OCI-LY1 (cell line): ENCODE measurements around the gene NBEAL1.

Experiments
- H2AFZ ChIP-seq: fragments of 200-600 bp; sonication (generic), shearing (Covaris generic); 2 replicates; pipeline ENCODE4 v1.6.0; 2014; ENCODE audit warnings: antibody characterized with exemption, mild to moderate bottlenecking, low read length
- H3F3A ChIP-seq: fragments of 200-600 bp; sonication (generic), shearing (Covaris generic); 2 replicates; pipeline ENCODE4 v1.6.0; 2014; ENCODE audit warnings: mild to moderate bottlenecking, antibody characterized with exemption, low read length, moderate library complexity; ENCODE audit not compliant: insufficient read depth
- H3K27ac ChIP-seq: fragments of 200-600 bp; sonication (generic); 2 replicates; pipeline ENCODE4 v1.5.1; 2014; ENCODE audit warnings: low read length, mixed run types, mild to moderate bottlenecking, low read depth; ENCODE audit not compliant: poor library complexity, severe bottlenecking
- H3K27me3 ChIP-seq: fragments of 200-600 bp; sonication (generic); 2 replicates; pipeline ENCODE4 v1.6.0; 2014; ENCODE audit warnings: antibody characterized with exemption, mild to moderate bottlenecking, low read length, moderate library complexity; ENCODE audit not compliant: insufficient read depth
- H3K36me3 ChIP-seq: fragments of 200-600 bp; sonication (generic); 2 replicates; pipeline ENCODE4 v1.6.1; 2014; ENCODE audit warnings: mild to moderate bottlenecking, antibody characterized with exemption, low read length, moderate library complexity, mixed read lengths; ENCODE audit not compliant: insufficient read depth
- H3K4me1 ChIP-seq: fragments of 200-600 bp; sonication (generic); 2 replicates; pipeline ENCODE4 v1.5.1; 2014; ENCODE audit warnings: mild to moderate bottlenecking, low read length, moderate library complexity; ENCODE audit not compliant: insufficient read depth, severe bottlenecking
- H3K4me2 ChIP-seq: fragments of 200-600 bp; sonication (generic), shearing (Covaris generic); 2 replicates; pipeline ENCODE4 v1.6.1; 2014; ENCODE audit warnings: low read length
- H3K4me3 ChIP-seq: fragments of 200-600 bp; sonication (generic); 2 replicates; pipeline ENCODE4 v1.5.1; 2014; ENCODE audit warnings: low read length, low read depth, mild to moderate bottlenecking, mixed read lengths; ENCODE audit not compliant: poor library complexity, severe bottlenecking
- H3K79me2 ChIP-seq: fragments of 200-600 bp; shearing (Covaris generic); 2 replicates; pipeline ENCODE4 v1.6.1; 2016; ENCODE audit warnings: mixed run types, low read length, mixed read lengths; ENCODE audit not compliant: insufficient read depth
- H3K9ac ChIP-seq: fragments of 200-600 bp; sonication (generic), shearing (Covaris generic); 2 replicates; pipeline ENCODE4 v1.6.1; 2014; ENCODE audit warnings: mild to moderate bottlenecking, low read length, mixed read lengths
- H3K9me2 ChIP-seq: fragments of 200-600 bp; sonication (generic), shearing (Covaris generic); 2 replicates; pipeline ENCODE4 v1.6.1; 2014; ENCODE audit warnings: low read depth, mild to moderate bottlenecking, low read length, mixed read lengths
- H3K9me3 ChIP-seq: fragments of 200-600 bp; shearing (Covaris generic); 2 replicates; pipeline ENCODE4 v1.6.1; 2014; ENCODE audit warnings: low read length, mixed read lengths
- H4K20me1 ChIP-seq: fragments of 200-600 bp; sonication (generic), shearing (Covaris generic); 2 replicates; pipeline ENCODE4 v1.6.0; 2016; ENCODE audit warnings: mild to moderate bottlenecking, low read length; ENCODE audit not compliant: insufficient read depth
- EZH2 ChIP-seq: fragments of 200-600 bp; sonication (generic), shearing (Covaris generic); IDR thresholded peaks from 2 replicates; pipeline ENCODE4 v1.8.0; 2017; ENCODE audit warnings: borderline replicate concordance, mixed run types, mild to moderate bottlenecking, antibody characterized with exemption, low read length, moderate library complexity, mixed read lengths
- TF ChIP-seq, protein P1 (sequence below): fragments of 200-600 bp; sonication (generic), shearing (Covaris generic); IDR thresholded peaks from 2 replicates; pipeline ENCODE4 v1.5.1; 2017; ENCODE audit warnings: mild to moderate bottlenecking, antibody characterized with exemption, low read length, moderate library complexity, mixed read lengths

Gene NBEAL1

DNA sequence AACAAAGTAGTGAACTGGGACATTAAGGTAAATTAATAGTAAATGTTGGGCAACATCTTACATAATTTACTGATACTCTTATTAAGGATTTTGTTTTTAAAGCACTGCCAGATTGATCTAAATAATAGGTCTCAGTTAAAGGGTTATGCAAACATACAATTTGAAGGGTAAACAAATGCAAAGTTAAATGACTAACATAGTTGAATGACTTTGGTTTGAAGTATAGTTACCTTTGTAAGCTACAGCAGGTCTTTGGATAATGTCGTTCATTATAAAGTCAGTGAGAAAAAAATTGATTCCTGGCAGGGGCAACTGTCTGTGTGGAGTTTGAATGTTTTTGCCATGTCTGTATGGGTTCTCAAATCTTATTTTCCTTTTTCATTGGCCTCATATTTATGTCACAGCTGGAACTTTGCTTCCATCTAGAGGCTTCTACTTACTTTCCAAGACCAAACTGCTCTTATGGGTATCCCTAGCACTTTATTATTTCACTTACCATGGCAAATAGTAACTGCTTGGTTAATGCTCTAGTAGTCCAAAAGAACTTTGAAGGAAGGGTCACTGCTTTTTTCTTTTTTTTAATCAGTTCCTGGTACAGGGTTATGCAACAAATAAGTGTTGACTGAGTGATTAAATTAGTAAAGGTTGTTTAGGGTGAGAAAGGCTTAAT lies 107.8 kb downstream of the NBEAL1 start:
- Histone ChIP-seq H4K20me1 (no peaks in the 10 kb centered on the region), H3K79me2 (no peaks in the 10 kb centered on the region), H3K4me1 (no peaks in the 10 kb centered on the region), H3K36me3 (no peaks in the 10 kb centered on the region), H3K27me3 (no peaks in the 10 kb centered on the region), H3K4me3 (no peak overlapping the region), H2AFZ (no peak overlapping the region), H3K27ac (no peak overlapping the region), H3K9me2 (no peaks in the 10 kb centered on the region), H3F3A (no peaks in the 10 kb centered on the region), H3K9me3 (no peaks in the 10 kb centered on the region), H3K4me2 (no peak overlapping the region), H3K9ac (no peak overlapping the region)
- TF ChIP-seq EZH2, result no peak
- TF ChIP-seq, protein P1, sequence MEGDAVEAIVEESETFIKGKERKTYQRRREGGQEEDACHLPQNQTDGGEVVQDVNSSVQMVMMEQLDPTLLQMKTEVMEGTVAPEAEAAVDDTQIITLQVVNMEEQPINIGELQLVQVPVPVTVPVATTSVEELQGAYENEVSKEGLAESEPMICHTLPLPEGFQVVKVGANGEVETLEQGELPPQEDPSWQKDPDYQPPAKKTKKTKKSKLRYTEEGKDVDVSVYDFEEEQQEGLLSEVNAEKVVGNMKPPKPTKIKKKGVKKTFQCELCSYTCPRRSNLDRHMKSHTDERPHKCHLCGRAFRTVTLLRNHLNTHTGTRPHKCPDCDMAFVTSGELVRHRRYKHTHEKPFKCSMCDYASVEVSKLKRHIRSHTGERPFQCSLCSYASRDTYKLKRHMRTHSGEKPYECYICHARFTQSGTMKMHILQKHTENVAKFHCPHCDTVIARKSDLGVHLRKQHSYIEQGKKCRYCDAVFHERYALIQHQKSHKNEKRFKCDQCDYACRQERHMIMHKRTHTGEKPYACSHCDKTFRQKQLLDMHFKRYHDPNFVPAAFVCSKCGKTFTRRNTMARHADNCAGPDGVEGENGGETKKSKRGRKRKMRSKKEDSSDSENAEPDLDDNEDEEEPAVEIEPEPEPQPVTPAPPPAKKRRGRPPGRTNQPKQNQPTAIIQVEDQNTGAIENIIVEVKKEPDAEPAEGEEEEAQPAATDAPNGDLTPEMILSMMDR, result peak; percentile 36

DNA sequence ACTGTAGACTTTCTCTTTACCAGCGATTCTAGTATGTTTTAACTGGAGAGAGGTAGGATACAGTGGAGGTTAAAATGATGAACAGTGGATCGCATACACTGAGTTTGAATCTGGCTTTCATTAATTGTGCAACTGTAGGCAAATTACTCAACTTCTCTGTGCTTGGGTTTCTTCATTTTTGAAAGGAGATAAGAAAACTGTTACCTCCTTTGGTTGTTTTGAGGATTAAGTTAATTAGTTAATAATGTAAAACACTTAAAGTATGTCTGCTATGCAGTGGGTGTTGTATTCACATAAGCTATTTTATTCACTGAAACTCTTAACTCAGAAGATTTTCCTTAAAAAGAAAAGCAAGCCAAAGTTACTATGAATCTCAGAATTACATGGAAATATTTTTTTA lies 112.3 kb downstream of the NBEAL1 start:
- H2AFZ ChIP-seq, result no peak overlapping the region
- no peaks in the 10 kb centered on the region for H3K79me2 ChIP-seq
- no peaks in the 10 kb centered on the region for H3K36me3 ChIP-seq
- no peaks in the 10 kb centered on the region for H3K27me3 ChIP-seq
- H3K9ac ChIP-seq, result no peak overlapping the region
- no peak overlapping the region for H3K4me2 ChIP-seq
- no peak overlapping the region for H3K4me3 ChIP-seq
- H3K27ac ChIP-seq, result no peak overlapping the region
- TF ChIP-seq, protein P1, result no peak
- no peak for TF ChIP-seq EZH2
- no peaks in the 10 kb centered on the region for H3K4me1 ChIP-seq
- H3K9me2 ChIP-seq, result no peaks in the 10 kb centered on the region
- H4K20me1 ChIP-seq, result no peaks in the 10 kb centered on the region
- H3F3A ChIP-seq, result no peaks in the 10 kb centered on the region
- no peaks in the 10 kb centered on the region for H3K9me3 ChIP-seq

DNA sequence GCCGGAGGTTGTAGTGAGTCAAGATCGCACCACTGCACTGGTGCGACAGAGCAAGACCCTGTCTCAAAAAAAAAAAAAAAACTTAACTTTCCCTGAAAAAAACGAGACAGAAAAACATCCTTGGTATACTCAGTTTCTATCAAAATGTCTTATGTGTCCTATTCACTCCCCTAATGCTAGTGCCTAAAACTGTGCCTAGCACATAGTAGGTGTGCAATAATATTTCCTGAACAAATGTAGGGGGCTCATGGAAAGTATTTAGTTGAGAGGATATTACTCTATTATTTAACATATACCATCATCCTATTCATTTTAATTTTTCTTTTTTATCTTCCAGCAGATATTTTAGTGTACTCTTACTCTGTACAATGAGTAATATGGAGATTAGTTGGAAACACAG lies 120.4 kb downstream of the NBEAL1 start:
- Histone ChIP-seq H3K9ac (no peak overlapping the region), H3F3A (no peaks in the 10 kb centered on the region; the same call in 1 of the 2 replicates), H3K79me2 (no peaks in the 10 kb centered on the region), H3K4me1 (no peaks in the 10 kb centered on the region), H2AFZ (no peak overlapping the region), H3K36me3 (no peaks in the 10 kb centered on the region), H3K9me3 (no peaks in the 10 kb centered on the region), H3K27ac (no peak overlapping the region), H3K4me2 (no peak overlapping the region), H3K9me2 (no peaks in the 10 kb centered on the region), H4K20me1 (no peaks in the 10 kb centered on the region), H3K27me3 (no peaks in the 10 kb centered on the region), H3K4me3 (no peak overlapping the region)
- TF ChIP-seq, protein P1, result no peak
- TF ChIP-seq EZH2, result no peak
